ENCODE measurements around the gene OSBPL2.

The OSBPL2 gene

DNA sequence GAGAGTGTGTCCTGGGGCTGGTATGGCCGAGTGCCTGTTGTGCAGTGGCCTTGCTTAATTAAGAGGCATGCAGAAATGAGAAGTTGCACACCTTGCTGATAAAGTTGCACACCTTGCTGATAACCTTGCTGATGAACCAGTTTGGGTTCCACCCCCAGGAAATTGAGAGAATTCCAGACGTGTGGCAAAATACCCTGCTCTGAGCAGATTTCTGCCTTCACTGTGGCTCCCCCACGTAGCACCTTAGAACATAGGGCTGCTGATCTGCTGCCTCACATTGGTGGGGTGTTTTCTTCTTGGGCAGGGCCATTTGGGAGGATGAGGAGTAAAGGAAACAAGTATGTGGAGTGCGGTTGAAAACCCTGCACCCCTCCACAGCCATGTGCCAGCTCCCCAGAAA lies 42.0 kb downstream of the OSBPL2 start:
- TF ChIP-seq, protein P1, sequence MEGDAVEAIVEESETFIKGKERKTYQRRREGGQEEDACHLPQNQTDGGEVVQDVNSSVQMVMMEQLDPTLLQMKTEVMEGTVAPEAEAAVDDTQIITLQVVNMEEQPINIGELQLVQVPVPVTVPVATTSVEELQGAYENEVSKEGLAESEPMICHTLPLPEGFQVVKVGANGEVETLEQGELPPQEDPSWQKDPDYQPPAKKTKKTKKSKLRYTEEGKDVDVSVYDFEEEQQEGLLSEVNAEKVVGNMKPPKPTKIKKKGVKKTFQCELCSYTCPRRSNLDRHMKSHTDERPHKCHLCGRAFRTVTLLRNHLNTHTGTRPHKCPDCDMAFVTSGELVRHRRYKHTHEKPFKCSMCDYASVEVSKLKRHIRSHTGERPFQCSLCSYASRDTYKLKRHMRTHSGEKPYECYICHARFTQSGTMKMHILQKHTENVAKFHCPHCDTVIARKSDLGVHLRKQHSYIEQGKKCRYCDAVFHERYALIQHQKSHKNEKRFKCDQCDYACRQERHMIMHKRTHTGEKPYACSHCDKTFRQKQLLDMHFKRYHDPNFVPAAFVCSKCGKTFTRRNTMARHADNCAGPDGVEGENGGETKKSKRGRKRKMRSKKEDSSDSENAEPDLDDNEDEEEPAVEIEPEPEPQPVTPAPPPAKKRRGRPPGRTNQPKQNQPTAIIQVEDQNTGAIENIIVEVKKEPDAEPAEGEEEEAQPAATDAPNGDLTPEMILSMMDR (conservative IDR thresholded peaks at IDR 0.05; ENCODE audit: low read depth), result no peak
- ChIA-PET POLR2A (ENCODE audit: low non-redundant PET) (no interaction called here), CTCF (no interaction called here)
- no peak overlapping the region for H3K27ac ChIP-seq
- no peak for DNase-seq (ENCODE audit: low spot score)

DNA sequence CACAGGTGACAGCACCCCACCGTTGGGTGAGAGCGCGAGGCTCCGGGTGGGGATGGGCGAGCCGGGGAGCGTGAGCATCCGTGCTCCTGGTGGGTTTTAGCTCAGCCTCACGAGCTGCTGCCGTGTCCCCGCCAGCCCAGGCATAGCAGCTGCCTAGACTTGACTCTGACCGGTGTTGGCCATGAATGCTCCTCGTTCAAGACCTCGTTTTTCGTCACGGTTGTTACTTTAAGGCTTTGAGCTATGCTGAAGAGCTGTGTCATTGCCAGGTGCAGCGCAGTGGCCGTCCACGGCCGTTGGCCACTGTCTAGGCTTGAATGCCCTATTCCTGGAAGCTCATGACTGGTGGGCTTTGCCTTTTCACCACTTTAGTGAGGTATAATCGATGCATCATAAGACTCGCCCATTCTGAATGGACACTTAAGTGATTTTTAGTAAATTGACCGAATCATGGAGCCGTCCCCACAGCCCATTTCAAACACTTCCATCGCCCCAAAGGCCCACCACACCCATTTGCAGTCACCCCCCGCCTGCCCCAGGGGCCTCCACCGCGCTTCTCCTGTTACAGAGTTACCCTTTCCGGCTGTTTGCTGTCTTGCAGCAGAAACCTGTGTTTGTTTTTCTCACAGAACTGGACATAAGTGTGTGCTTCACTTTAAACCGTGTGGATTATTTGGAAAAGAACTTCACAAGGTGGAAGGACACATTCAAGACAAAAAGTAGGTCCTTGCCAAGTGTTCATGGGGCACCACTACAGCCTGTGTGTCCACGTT lies 43.0 kb downstream of the OSBPL2 start:
- ChIA-PET CTCF (interaction anchor here (0.6 to 0.7 kb wide), 2 partner anchors 20 to 296 kb away, joined by 3 to 4 read pairs; no protein-coding TSS in a partner anchor), POLR2A (ENCODE audit: low non-redundant PET) (no interaction called here)
- TF ChIP-seq, protein P1 (conservative IDR thresholded peaks at IDR 0.05; ENCODE audit: low read depth), result no peak
- no peak overlapping the region for H3K27ac ChIP-seq
- no peak for DNase-seq (ENCODE audit: low spot score)

DNA sequence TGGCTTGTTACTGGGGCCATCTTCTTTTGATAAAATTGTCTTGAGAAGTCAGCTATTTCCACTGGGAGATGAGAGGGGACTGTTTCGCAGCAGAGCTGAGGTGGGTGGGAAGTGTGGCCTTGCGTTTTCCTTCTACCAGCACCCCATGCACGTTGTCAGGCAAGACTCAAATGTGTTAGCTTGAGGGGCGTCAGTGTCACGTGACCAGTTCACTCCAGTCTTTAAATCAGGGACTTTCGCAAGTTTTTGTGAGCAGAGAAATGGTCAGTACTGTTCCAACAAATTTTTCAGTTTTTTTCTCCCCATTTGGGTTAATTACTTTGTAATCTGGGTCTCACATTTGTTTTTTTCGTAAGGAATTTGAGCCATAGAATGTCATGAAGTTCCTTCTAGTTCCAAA lies 43.8 kb downstream of the OSBPL2 start:
- no peak overlapping the region for H3K27ac ChIP-seq
- CTCF ChIA-PET, result interaction anchor here (0.6 to 0.7 kb wide), 2 partner anchors 128 to 295 kb away, joined by 3 to 5 read pairs; no protein-coding TSS in a partner anchor
- TF ChIP-seq, protein P1 (conservative IDR thresholded peaks at IDR 0.05; ENCODE audit: low read depth), result no peak
- POLR2A ChIA-PET (ENCODE audit: low non-redundant PET), result no interaction called here
- DNase-seq (ENCODE audit: low spot score), result no peak

DNA sequence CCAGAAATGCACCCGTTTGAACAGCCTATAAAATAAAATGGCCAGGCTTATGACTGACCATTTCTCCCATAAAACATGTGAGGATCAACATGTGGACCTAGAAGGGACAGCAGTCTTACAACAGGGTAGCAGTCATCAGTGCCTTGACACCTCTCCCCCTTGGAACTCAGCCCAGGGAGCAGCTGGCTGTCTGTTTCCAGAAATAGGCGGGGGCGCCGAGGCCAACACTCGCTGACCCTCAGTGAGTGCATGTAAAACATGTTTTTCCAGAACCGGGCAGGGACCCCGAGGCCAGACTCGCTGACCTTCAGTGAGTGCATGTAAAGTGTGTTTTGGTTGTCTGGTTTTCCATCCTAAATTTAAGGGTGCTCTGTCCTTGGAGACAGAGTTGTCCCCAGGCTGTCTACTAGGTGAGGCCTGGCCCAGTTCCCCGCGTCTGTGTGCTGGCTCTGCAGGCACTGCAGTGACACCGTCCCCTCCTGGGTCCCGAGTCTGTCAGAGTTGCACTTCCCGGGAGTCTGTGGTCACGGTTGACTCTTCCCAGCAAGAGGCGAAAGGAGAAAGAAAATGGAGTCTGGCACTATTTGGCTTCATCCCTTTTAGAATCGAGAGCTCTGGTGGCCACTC lies 44.7 kb downstream of the OSBPL2 start:
- TF ChIP-seq, protein P1 (conservative IDR thresholded peaks at IDR 0.05; ENCODE audit: low read depth), result no peak
- ChIA-PET POLR2A (ENCODE audit: low non-redundant PET) (no interaction called here), CTCF (interaction anchor here (0.7 kb wide), 1 partner anchor 87 kb away, joined by 3 read pairs; no protein-coding TSS in a partner anchor)
- H3K27ac ChIP-seq, result no peak overlapping the region
- DNase-seq (ENCODE audit: low spot score), result no peak

DNA sequence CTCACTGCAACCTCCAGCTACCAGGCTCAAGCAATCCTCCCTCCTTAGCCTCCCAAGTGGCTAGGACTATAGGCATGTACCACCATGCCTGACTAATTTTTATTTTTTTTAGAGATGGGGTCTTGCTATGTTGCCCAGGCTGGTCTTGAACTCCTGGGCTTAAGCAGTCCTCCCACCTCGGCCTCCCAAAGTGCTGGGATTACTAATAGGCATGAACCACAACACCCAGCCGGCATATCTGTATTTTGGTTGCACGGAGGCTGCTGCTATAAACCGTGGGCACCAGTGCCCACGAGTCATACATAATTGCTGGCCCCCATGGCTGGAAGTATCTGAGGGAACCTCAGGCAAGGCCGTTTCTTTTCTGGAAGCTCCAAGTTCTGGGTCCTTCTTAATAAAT lies 46.1 kb downstream of the OSBPL2 start:
- TF ChIP-seq, protein P1 (conservative IDR thresholded peaks at IDR 0.05; ENCODE audit: low read depth), result no peak
- H3K27ac ChIP-seq, result no peak overlapping the region
- POLR2A ChIA-PET (ENCODE audit: low non-redundant PET), result no interaction called here
- CTCF ChIA-PET, result interaction anchor here (0.5 to 1.0 kb wide), 5 partner anchors 10 to 352 kb away, joined by 3 to 4 read pairs (median 3); no protein-coding TSS in a partner anchor
- no peak for DNase-seq (ENCODE audit: low spot score)

DNA sequence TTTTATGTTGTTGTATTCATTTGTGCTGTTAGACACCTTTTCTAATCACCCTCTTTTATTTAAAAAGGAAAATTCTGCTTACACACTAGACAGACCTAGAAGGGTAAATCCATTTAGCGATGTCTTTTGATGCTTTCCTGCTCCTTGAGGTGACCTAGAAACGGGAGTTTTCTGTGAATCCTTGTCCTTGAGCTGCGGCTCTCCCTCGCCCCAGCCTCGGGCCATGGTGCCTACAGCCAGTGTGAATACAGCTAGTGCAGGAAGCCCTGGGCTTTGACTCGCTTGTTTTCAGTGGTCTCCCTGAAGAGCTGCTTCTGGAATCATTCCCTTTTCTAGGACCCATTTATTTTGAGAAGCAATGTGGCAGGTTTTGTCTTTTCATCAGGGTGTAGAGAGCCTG lies 46.8 kb downstream of the OSBPL2 start:
- H3K27ac ChIP-seq, result peak overlapping the region; percentile 6; the same call in 1 of the 2 replicates
- POLR2A ChIA-PET (ENCODE audit: low non-redundant PET), result interaction anchor here (0.6 kb wide), 1 partner anchor 20 kb away, joined by 4 read pairs; no protein-coding TSS in a partner anchor
- TF ChIP-seq, protein P1 (conservative IDR thresholded peaks at IDR 0.05; ENCODE audit: low read depth), result no peak
- CTCF ChIA-PET, result interaction anchor here (0.6 to 0.8 kb wide), 2 partner anchors 11 to 33 kb away, joined by 3 read pairs; no protein-coding TSS in a partner anchor
- DNase-seq (ENCODE audit: low spot score), result no peak
